GM12878 (cell line): ENCODE results near the gene MAMDC2. TPM values are rescaled to one million over a fixed set of nuclear protein-coding genes. Genes with fewer than 3 reads are reported as not detected.

Experiments
- ATAC-seq: fragments of 200-7000 bp; cut with Tn5 transposase; 3 replicates; pipeline ENCODE4 v1.9.1; 2020; ENCODE audit warnings: mild to moderate bottlenecking, moderate library complexity
- BruUV-seq: library from RNA; stranded (reverse); fragments of 400-500 nt; replicated peaks from 2 replicates; lab custom pipeline; 2021; lab: Mats Ljungman, UMichigan
- CTCF ChIA-PET: fragments of 300-600 bp; sonication (Branson Sonifier 250); formaldehyde crosslinking; extraction: SDS; loops from one replicate; lab custom pipeline; 2021; ENCODE audit warnings: inconsistent platforms; lab: Yijun Ruan, JAX
- POLR2A ChIA-PET: fragments of 350-600 bp; formaldehyde crosslinking; extraction: SDS; loops from one replicate; lab custom pipeline; 2021; ENCODE audit warnings: inconsistent platforms; lab: Charles Lee
- RAD21 ChIA-PET: fragments of 300-600 bp; sonication (Branson Sonifier 250); formaldehyde crosslinking; loops from one replicate; lab custom pipeline; 2023; ENCODE audit warnings: antibody characterized with exemption; ENCODE audit not compliant: unreplicated experiment; lab: Charles Lee
- SMC1A ChIA-PET: fragments of 300-600 bp; sonication (Branson Sonifier 250); formaldehyde crosslinking; loops from one replicate; lab custom pipeline; 2023; ENCODE audit not compliant: unreplicated experiment, uncharacterized antibody; lab: Charles Lee
- DNase-seq: peaks from one replicate; pipeline ENCODE4 v3.0.0-alpha.2; 2011; ENCODE audit warnings: low read depth, low spot score
- FAIRE-seq: peaks from 3 replicates; lab custom pipeline; 2011; peaks lifted over from hg19 to GRCh38; lab: Jason Lieb, UNC
- H2AFZ ChIP-seq: 2 replicates; pipeline ENCODE4 v1.6.0; 2011; ENCODE audit warnings: low read depth, low read length, control low read depth; ENCODE audit not compliant: control insufficient read depth
- H3K27ac ChIP-seq: 2 replicates; pipeline ENCODE4 v1.5.1; 2011; ENCODE audit warnings: control low read depth; ENCODE audit not compliant: control insufficient read depth, insufficient read depth
- H3K27me3 ChIP-seq, 2 experiments: replicated peaks in 1 of 2; 2 replicates each; pipeline versions ENCODE4 v1.6.0 to v1.6.1; 2011; ENCODE audit warnings: low read length in 1 of 2; ENCODE audit not compliant: control insufficient read depth in 2 of 2, insufficient read depth in 2 of 2
- H3K36me3 ChIP-seq, 2 experiments: 2 replicates each; pipeline ENCODE4 v1.5.1; 2011; ENCODE audit warnings: low read length in 1 of 2; ENCODE audit not compliant: control insufficient read depth in 2 of 2, insufficient read depth in 2 of 2
- H3K4me1 ChIP-seq: 2 replicates; pipeline ENCODE4 v1.6.1; 2011; ENCODE audit warnings: mild to moderate bottlenecking, low read length, moderate library complexity, mixed read lengths; ENCODE audit not compliant: control insufficient read depth, insufficient read depth
- H3K4me2 ChIP-seq: 2 replicates; pipeline ENCODE4 v1.6.0; 2011; ENCODE audit warnings: control low read depth; ENCODE audit not compliant: control insufficient read depth, insufficient read depth
- H3K4me3 ChIP-seq: fragments of 200-600 bp; sonication (generic); 2 replicates; pipeline ENCODE4 v1.5.1; 2016
- H3K79me2 ChIP-seq: 2 replicates; pipeline ENCODE4 v1.6.0; 2011; ENCODE audit warnings: low read length; ENCODE audit not compliant: control insufficient read depth, insufficient read depth
- H3K9ac ChIP-seq: 2 replicates; pipeline ENCODE4 v1.8.0; 2011; ENCODE audit warnings: low read length, control low read depth, mixed read lengths; ENCODE audit not compliant: control insufficient read depth, insufficient read depth
- H3K9me3 ChIP-seq: replicated peaks from 3 replicates; pipeline ENCODE4 v1.5.1; 2011; ENCODE audit warnings: mild to moderate bottlenecking, low read length; ENCODE audit not compliant: control insufficient read depth, insufficient read depth
- H4K20me1 ChIP-seq: 2 replicates; pipeline ENCODE4 v1.6.0; 2011; ENCODE audit not compliant: control insufficient read depth, insufficient read depth
- ASH2L ChIP-seq: fragments of 300-600, 200-600 bp; sonication (generic); IDR thresholded peaks from 2 replicates; pipeline ENCODE4 v1.6.1; 2017; ENCODE audit warnings: low read depth, mild to moderate bottlenecking, borderline replicate concordance
- BRCA1 ChIP-seq: IDR thresholded peaks from 2 replicates; pipeline ENCODE4 v1.6.1; 2011; ENCODE audit warnings: low read depth, low read length, improper control_type of control experiment
- KDM1A ChIP-seq: fragments of 200-600 bp; sonication (generic); IDR thresholded peaks from 2 replicates; pipeline ENCODE4 v1.6.1; 2016; ENCODE audit warnings: borderline replicate concordance
- MTA3 ChIP-seq: IDR thresholded peaks from 2 replicates; pipeline ENCODE4 v1.6.1; 2012; ENCODE audit warnings: low read length, inconsistent platforms, borderline replicate concordance
- SRF ChIP-seq, 2 experiments: IDR thresholded peaks; 2 replicates each; pipeline ENCODE4 v1.6.1; 2011; ENCODE audit warnings: low read depth in 2 of 2, low read length in 2 of 2, mild to moderate bottlenecking in 1 of 2, moderate library complexity in 1 of 2
- SUPT20H ChIP-seq: IDR thresholded peaks from 2 replicates; pipeline ENCODE4 v1.6.1; 2011; ENCODE audit warnings: low read depth, mild to moderate bottlenecking, low read length, moderate library complexity, borderline replicate concordance; ENCODE audit not compliant: control insufficient read depth
- TCF3 ChIP-seq: IDR thresholded peaks from 2 replicates; pipeline ENCODE4 v1.6.1; 2012; ENCODE audit warnings: low read depth, mild to moderate bottlenecking, low read length, borderline replicate concordance; ENCODE audit not compliant: insufficient read depth
- ZNF207 ChIP-seq: fragments of 450-650 bp; IDR thresholded peaks from 2 replicates; pipeline ENCODE4 v1.6.1; 2014; ENCODE audit warnings: antibody characterized with exemption, mild to moderate bottlenecking, borderline replicate concordance
- ZNF384 ChIP-seq: IDR thresholded peaks from 2 replicates; pipeline ENCODE4 v1.6.1; 2012; ENCODE audit warnings: low read depth, mild to moderate bottlenecking, low read length, improper control_type of control experiment, borderline replicate concordance
- WGBS: methylation state at CpG from one replicate; pipeline ENCODE4 v1.1.6; 2016; ENCODE audit warnings: low lambda C conversion rate; ENCODE audit not compliant: insufficient replicate concordance, insufficient coverage; ENCODE audit errors: missing lambda C conversion rate; 5-methylcytosine and 5-hydroxymethylcytosine counted together
- in situ Hi-C: fragments of 300-500 bp; cut with MboI; formaldehyde crosslinking; loops from 9 replicates; pipeline ENCODE4 v1.14.3; 2018; ENCODE audit warnings: mixed read lengths
- intact Hi-C: fragments of 100-400 bp; cut with micrococcal nuclease; formaldehyde crosslinking; loops from one replicate; pipeline ENCODE4 v1.14.2; 2022; ENCODE audit not compliant: unreplicated experiment
- polyA plus RNA-seq, 11 experiments: library from polyadenylated mRNA; depleted of rRNA in 4 of 11; unstranded in 6 of 11; stranded (reverse) in 5 of 11; fragments of >200 nt; fragmentation: Nextera tagmentation in 4 of 11; fragmentation: Illumina TruSeq in 1 of 11; extraction: Ambion mirVana in 4 of 11; extraction: Trizol in 1 of 11; gene quantifications; 1 replicate in 1 of 11; 2 replicates in 10 of 11; pipeline versions ENCODE4 v1.2.1 to v1.2.3, GENCODE V29; 2011 to 2016; ENCODE audit warnings: inconsistent platforms in 2 of 11, missing spikeins in 2 of 11, low read depth in 1 of 11
- total RNA-seq, 4 experiments: library from RNA; depleted of rRNA in 3 of 4; stranded (reverse); fragments of >200 nt in 3 of 4; fragmentation: Illumina TruSeq in 1 of 4; extraction: Trizol in 1 of 4; gene quantifications; 2 replicates each; pipeline versions ENCODE4 v1.2.1 to v1.2.3, GENCODE V29; 2013 to 2021
- TF ChIP-seq, protein P1 (sequence below): fragments of 450-650 bp; IDR thresholded peaks from 2 replicates; pipeline ENCODE4 v1.6.1; 2017; ENCODE audit warnings: mild to moderate bottlenecking, moderate library complexity
- TF ChIP-seq, protein P2 (sequence below): fragments of 450-650 bp; IDR thresholded peaks from 2 replicates; pipeline ENCODE4 v1.6.1; 2017; ENCODE audit warnings: mild to moderate bottlenecking

Gene MAMDC2
- total and polyA plus RNA-seq, 10 of the 15 experiments (the other 5 are each of a cell fraction or from before 2014, with no cell fraction given), result 0.01 to 0.09 TPM; not detected in 8

GRCh38 chr9:70145981-70146380 is 102.3 kb downstream of the MAMDC2 start (continued):
- TF ChIP-seq, protein P1, sequence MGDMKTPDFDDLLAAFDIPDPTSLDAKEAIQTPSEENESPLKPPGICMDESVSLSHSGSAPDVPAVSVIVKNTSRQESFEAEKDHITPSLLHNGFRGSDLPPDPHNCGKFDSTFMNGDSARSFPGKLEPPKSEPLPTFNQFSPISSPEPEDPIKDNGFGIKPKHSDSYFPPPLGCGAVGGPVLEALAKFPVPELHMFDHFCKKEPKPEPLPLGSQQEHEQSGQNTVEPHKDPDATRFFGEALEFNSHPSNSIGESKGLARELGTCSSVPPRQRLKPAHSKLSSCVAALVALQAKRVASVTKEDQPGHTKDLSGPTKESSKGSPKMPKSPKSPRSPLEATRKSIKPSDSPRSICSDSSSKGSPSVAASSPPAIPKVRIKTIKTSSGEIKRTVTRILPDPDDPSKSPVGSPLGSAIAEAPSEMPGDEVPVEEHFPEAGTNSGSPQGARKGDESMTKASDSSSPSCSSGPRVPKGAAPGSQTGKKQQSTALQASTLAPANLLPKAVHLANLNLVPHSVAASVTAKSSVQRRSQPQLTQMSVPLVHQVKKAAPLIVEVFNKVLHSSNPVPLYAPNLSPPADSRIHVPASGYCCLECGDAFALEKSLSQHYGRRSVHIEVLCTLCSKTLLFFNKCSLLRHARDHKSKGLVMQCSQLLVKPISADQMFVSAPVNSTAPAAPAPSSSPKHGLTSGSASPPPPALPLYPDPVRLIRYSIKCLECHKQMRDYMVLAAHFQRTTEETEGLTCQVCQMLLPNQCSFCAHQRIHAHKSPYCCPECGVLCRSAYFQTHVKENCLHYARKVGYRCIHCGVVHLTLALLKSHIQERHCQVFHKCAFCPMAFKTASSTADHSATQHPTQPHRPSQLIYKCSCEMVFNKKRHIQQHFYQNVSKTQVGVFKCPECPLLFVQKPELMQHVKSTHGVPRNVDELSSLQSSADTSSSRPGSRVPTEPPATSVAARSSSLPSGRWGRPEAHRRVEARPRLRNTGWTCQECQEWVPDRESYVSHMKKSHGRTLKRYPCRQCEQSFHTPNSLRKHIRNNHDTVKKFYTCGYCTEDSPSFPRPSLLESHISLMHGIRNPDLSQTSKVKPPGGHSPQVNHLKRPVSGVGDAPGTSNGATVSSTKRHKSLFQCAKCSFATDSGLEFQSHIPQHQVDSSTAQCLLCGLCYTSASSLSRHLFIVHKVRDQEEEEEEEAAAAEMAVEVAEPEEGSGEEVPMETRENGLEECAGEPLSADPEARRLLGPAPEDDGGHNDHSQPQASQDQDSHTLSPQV, result no peak
- no peak for TF ChIP-seq SUPT20H
- no peak for TF ChIP-seq TCF3
- TF ChIP-seq, protein P2, sequence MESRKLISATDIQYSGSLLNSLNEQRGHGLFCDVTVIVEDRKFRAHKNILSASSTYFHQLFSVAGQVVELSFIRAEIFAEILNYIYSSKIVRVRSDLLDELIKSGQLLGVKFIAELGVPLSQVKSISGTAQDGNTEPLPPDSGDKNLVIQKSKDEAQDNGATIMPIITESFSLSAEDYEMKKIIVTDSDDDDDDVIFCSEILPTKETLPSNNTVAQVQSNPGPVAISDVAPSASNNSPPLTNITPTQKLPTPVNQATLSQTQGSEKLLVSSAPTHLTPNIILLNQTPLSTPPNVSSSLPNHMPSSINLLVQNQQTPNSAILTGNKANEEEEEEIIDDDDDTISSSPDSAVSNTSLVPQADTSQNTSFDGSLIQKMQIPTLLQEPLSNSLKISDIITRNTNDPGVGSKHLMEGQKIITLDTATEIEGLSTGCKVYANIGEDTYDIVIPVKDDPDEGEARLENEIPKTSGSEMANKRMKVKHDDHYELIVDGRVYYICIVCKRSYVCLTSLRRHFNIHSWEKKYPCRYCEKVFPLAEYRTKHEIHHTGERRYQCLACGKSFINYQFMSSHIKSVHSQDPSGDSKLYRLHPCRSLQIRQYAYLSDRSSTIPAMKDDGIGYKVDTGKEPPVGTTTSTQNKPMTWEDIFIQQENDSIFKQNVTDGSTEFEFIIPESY, result no peak

DNA sequence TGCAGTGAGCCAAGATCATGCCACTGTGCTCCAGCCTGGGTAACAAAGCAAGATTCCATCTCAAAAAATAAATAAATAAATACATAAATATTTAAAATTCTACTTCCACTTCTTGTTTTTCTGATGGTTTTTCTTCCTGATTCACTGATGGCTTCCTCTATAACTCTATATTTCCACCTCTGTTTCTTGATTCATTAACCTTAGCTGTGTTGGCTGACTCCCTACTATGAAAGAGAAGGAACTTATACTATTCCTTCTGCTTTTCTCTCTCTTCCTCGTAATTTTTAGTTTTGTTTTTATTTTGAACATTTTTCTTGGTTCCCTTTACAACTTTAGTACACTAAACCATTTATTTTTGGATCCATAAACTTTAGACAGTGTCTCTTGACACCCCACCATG is 103.5 kb downstream of the MAMDC2 start:
- no TSS peak for BruUV-seq
- ChIA-PET POLR2A (no interaction called here), RAD21 (no interaction called here), CTCF (interaction anchor here (0.8 kb wide), 1 partner anchor 34 kb away, joined by 3 read pairs; no protein-coding TSS in a partner anchor), SMC1A (no interaction called here)
- H3K4me2 ChIP-seq, result no peak overlapping the region
- in situ Hi-C loops (no loop called here), intact Hi-C loops (no loop called here)
- no peaks in the 10 kb centered on the region for H4K20me1 ChIP-seq
- WGBS, result 0% methylated on average over 1 of the region's 1 CpG
- TF ChIP-seq ZNF207 (no peak), ZNF384 (no peak), SUPT20H (no peak), KDM1A (no peak), ASH2L (no peak), BRCA1 (no peak), SRF (IDR thresholded peaks at IDR 0.05; ENCODE audit: low read depth in 2 of 2, low read length in 2 of 2) (no peak), MTA3 (no peak)
- TF ChIP-seq, protein P1, result no peak
- no peaks in the 10 kb centered on the region for H3K4me1 ChIP-seq
- H3K27ac ChIP-seq, result no peak overlapping the region
- FAIRE-seq (no peak), ATAC-seq (no peak), DNase-seq (no peak)
- no peaks in the 10 kb centered on the region for H3K79me2 ChIP-seq
- H3K4me3 ChIP-seq, result no peak overlapping the region
- peaks cover 0 to 2% of the 10 kb centered on the region in 2 experiments; a peak in 1 of 4 replicates for H3K27me3 ChIP-seq
- H3K9ac ChIP-seq, result no peak overlapping the region
- no peaks in the 10 kb centered on the region for H3K36me3 ChIP-seq
- no peak overlapping the region for H2AFZ ChIP-seq
- no peaks in the 10 kb centered on the region for H3K9me3 ChIP-seq
